ENCODE measurements around the gene MFGE8.

DNA sequence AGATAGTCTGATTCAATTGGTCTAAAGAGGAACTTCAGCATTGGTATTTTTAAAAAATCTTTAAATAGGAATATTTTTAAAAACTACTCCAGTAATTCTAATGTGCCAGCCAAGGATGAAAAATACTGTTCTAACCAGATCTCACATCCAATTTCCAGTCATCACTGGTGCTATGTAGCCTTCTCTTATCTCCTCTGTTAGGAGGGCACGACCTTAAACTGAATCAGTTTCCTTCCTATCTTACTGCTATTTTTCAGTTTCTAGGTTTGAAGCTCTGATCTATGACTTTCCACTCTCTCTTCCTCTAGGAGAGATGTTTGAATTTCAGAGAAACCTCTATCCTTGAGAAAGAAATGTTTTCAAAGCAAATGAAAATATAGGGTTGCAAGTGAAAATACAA is 49.8 kb downstream of the MFGE8 start:
- TF ChIP-seq, protein P1, sequence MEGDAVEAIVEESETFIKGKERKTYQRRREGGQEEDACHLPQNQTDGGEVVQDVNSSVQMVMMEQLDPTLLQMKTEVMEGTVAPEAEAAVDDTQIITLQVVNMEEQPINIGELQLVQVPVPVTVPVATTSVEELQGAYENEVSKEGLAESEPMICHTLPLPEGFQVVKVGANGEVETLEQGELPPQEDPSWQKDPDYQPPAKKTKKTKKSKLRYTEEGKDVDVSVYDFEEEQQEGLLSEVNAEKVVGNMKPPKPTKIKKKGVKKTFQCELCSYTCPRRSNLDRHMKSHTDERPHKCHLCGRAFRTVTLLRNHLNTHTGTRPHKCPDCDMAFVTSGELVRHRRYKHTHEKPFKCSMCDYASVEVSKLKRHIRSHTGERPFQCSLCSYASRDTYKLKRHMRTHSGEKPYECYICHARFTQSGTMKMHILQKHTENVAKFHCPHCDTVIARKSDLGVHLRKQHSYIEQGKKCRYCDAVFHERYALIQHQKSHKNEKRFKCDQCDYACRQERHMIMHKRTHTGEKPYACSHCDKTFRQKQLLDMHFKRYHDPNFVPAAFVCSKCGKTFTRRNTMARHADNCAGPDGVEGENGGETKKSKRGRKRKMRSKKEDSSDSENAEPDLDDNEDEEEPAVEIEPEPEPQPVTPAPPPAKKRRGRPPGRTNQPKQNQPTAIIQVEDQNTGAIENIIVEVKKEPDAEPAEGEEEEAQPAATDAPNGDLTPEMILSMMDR (IDR thresholded peaks at IDR 0.05 in 4 of 5, conservative IDR thresholded peaks at IDR 0.05 in 1 of 5) = no peak
- no peak for TF ChIP-seq POLR2A (IDR thresholded peaks at IDR 0.05)
